Karpas-422 (cell line): ENCODE data around the gene MRPL1. TPM values are rescaled to one million over a fixed set of nuclear protein-coding genes. Genes with fewer than 3 reads are reported as not detected.

Source experiments
- DNase-seq: peaks from one replicate; pipeline ENCODE4 v3.0.0-alpha.2; 2015
- H2AFZ ChIP-seq: fragments of 200-600 bp; sonication (generic); 2 replicates; pipeline ENCODE4 v1.6.1; 2014; ENCODE audit warnings: antibody characterized with exemption, low read length, mixed read lengths
- H3K27ac ChIP-seq: fragments of 200-600 bp; sonication (generic); 2 replicates; pipeline ENCODE4 v1.5.1; 2014; ENCODE audit warnings: mild to moderate bottlenecking, low read length, moderate library complexity
- H3K27me3 ChIP-seq: fragments of 200-600 bp; sonication (generic); 2 replicates; pipeline ENCODE4 v1.6.1; 2014; ENCODE audit warnings: low read length, mixed read lengths
- H3K36me3 ChIP-seq: fragments of 200-600 bp; sonication (generic); 2 replicates; pipeline ENCODE4 v1.6.1; 2014; ENCODE audit warnings: low read length, mixed read lengths; ENCODE audit not compliant: insufficient read depth
- H3K4me1 ChIP-seq: fragments of 200-600 bp; sonication (generic); 2 replicates; pipeline ENCODE4 v1.6.1; 2014; ENCODE audit warnings: mild to moderate bottlenecking, low read length, mixed read lengths
- H3K4me2 ChIP-seq: fragments of 200-600 bp; sonication (generic); 2 replicates; pipeline ENCODE4 v1.6.1; 2014; ENCODE audit warnings: low read length, low read depth, mild to moderate bottlenecking; ENCODE audit not compliant: poor library complexity, severe bottlenecking
- H3K4me3 ChIP-seq: fragments of 200-600 bp; sonication (generic); 2 replicates; pipeline ENCODE4 v1.5.1; 2014; ENCODE audit warnings: mild to moderate bottlenecking, antibody characterized with exemption, low read length, mixed read lengths
- H3K79me2 ChIP-seq: fragments of 200-600 bp; sonication (generic); 2 replicates; pipeline ENCODE4 v1.6.1; 2014; ENCODE audit warnings: mild to moderate bottlenecking, low read length, mixed read lengths
- H3K9ac ChIP-seq: fragments of 200-600 bp; sonication (generic); 2 replicates; pipeline ENCODE4 v1.6.0; 2014; ENCODE audit warnings: low read length
- H3K9me2 ChIP-seq: fragments of 200-600 bp; sonication (generic), shearing (Covaris generic); replicated peaks from 2 replicates; pipeline ENCODE4 v1.6.0; 2014; ENCODE audit warnings: mild to moderate bottlenecking, low read length, moderate library complexity; ENCODE audit not compliant: insufficient read depth
- H3K9me3 ChIP-seq: fragments of 300-700, 200-600 bp; sonication (generic); 2 replicates; pipeline ENCODE4 v1.6.1; 2014; ENCODE audit warnings: low read length, mixed read lengths
- H4K20me1 ChIP-seq: fragments of 200-600 bp; sonication (generic); 2 replicates; pipeline ENCODE4 v1.6.1; 2014; ENCODE audit warnings: mild to moderate bottlenecking, antibody characterized with exemption, low read length, low read depth; ENCODE audit not compliant: insufficient read depth
- small RNA-seq: library from RNA; depleted of rRNA; stranded (forward); fragments of <200 nt; gene quantifications from one replicate; pipeline ENCODE3, GENCODE V24; 2014
- total RNA-seq: library from RNA; depleted of rRNA; stranded (reverse); fragments of >200 nt; shearing (Covaris generic); gene quantifications from 2 replicates; pipeline ENCODE4 v1.2.3, GENCODE V29; 2014; ENCODE audit warnings: low replicate concordance; rRNA removed

The MRPL1 gene
- total RNA-seq, 1 experiment from 2014 or later = 13.5 TPM

DNA sequence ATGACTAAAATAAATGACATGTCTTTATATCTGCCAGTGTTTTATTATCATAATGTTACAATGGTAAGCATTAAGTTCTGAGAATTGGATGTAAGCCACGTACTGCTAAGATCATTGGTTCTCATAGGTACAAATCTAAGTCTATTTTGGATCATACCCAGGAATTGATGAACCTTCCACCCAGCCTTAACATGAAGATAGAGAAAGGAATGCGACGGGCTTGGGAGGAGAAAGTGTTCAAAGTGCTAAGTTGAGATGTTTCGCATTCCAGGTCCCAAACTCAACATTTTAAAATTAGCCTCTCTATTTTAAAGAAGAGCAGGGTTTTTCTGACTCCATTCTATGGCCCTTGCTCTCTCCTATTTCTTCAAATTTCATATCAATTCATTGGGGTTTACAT lies 139.6 kb downstream of the MRPL1 start:
- H3K4me1 ChIP-seq = no peaks in the 10 kb centered on the region
- H2AFZ ChIP-seq = no peak overlapping the region
- H3K36me3 ChIP-seq = no peaks in the 10 kb centered on the region
- no peak for DNase-seq
- no peaks in the 10 kb centered on the region for H3K9me3 ChIP-seq
- H3K79me2 ChIP-seq = no peaks in the 10 kb centered on the region
- H3K27ac ChIP-seq = no peak overlapping the region
- H3K4me2 ChIP-seq = no peak overlapping the region
- H3K9me2 ChIP-seq = no peaks in the 10 kb centered on the region
- no peak overlapping the region for H3K9ac ChIP-seq
- H4K20me1 ChIP-seq = no peaks in the 10 kb centered on the region
- no peaks in the 10 kb centered on the region for H3K27me3 ChIP-seq
- H3K4me3 ChIP-seq = no peak overlapping the region

Small RNA genes lying within 50 kb of the gene (small RNA-seq; reads per million reads assigned to genes)
- not detected for gene AC112225.1

Other genes with a start within 250 kb of the MRPL1 start
- gene CNOT6L, start 43.5 kb upstream of the MRPL1 start, total RNA-seq = 7.0 and 16.7 TPM in 2 replicates
- not detected in 2 replicates for gene FRAS1, start 194.5 kb downstream of the MRPL1 start, total RNA-seq